OCI-LY1 (cell line): ENCODE results near the gene APC2.

ENCODE experiments used
- H2AFZ ChIP-seq: fragments of 200-600 bp; sonication (generic), shearing (Covaris generic); 2 replicates; pipeline ENCODE4 v1.6.0; 2014; ENCODE audit warnings: antibody characterized with exemption, mild to moderate bottlenecking, low read length
- H3F3A ChIP-seq: fragments of 200-600 bp; sonication (generic), shearing (Covaris generic); 2 replicates; pipeline ENCODE4 v1.6.0; 2014; ENCODE audit warnings: mild to moderate bottlenecking, antibody characterized with exemption, low read length, moderate library complexity; ENCODE audit not compliant: insufficient read depth
- H3K27ac ChIP-seq: fragments of 200-600 bp; sonication (generic); 2 replicates; pipeline ENCODE4 v1.5.1; 2014; ENCODE audit warnings: low read length, mixed run types, mild to moderate bottlenecking, low read depth; ENCODE audit not compliant: poor library complexity, severe bottlenecking
- H3K27me3 ChIP-seq: fragments of 200-600 bp; sonication (generic); 2 replicates; pipeline ENCODE4 v1.6.0; 2014; ENCODE audit warnings: antibody characterized with exemption, mild to moderate bottlenecking, low read length, moderate library complexity; ENCODE audit not compliant: insufficient read depth
- H3K36me3 ChIP-seq: fragments of 200-600 bp; sonication (generic); 2 replicates; pipeline ENCODE4 v1.6.1; 2014; ENCODE audit warnings: mild to moderate bottlenecking, antibody characterized with exemption, low read length, moderate library complexity, mixed read lengths; ENCODE audit not compliant: insufficient read depth
- H3K4me1 ChIP-seq: fragments of 200-600 bp; sonication (generic); 2 replicates; pipeline ENCODE4 v1.5.1; 2014; ENCODE audit warnings: mild to moderate bottlenecking, low read length, moderate library complexity; ENCODE audit not compliant: insufficient read depth, severe bottlenecking
- H3K4me2 ChIP-seq: fragments of 200-600 bp; sonication (generic), shearing (Covaris generic); 2 replicates; pipeline ENCODE4 v1.6.1; 2014; ENCODE audit warnings: low read length
- H3K4me3 ChIP-seq: fragments of 200-600 bp; sonication (generic); 2 replicates; pipeline ENCODE4 v1.5.1; 2014; ENCODE audit warnings: low read length, low read depth, mild to moderate bottlenecking, mixed read lengths; ENCODE audit not compliant: poor library complexity, severe bottlenecking
- H3K79me2 ChIP-seq: fragments of 200-600 bp; shearing (Covaris generic); 2 replicates; pipeline ENCODE4 v1.6.1; 2016; ENCODE audit warnings: mixed run types, low read length, mixed read lengths; ENCODE audit not compliant: insufficient read depth
- H3K9ac ChIP-seq: fragments of 200-600 bp; sonication (generic), shearing (Covaris generic); 2 replicates; pipeline ENCODE4 v1.6.1; 2014; ENCODE audit warnings: mild to moderate bottlenecking, low read length, mixed read lengths
- H3K9me2 ChIP-seq: fragments of 200-600 bp; sonication (generic), shearing (Covaris generic); 2 replicates; pipeline ENCODE4 v1.6.1; 2014; ENCODE audit warnings: low read depth, mild to moderate bottlenecking, low read length, mixed read lengths
- H3K9me3 ChIP-seq: fragments of 200-600 bp; shearing (Covaris generic); 2 replicates; pipeline ENCODE4 v1.6.1; 2014; ENCODE audit warnings: low read length, mixed read lengths
- H4K20me1 ChIP-seq: fragments of 200-600 bp; sonication (generic), shearing (Covaris generic); 2 replicates; pipeline ENCODE4 v1.6.0; 2016; ENCODE audit warnings: mild to moderate bottlenecking, low read length; ENCODE audit not compliant: insufficient read depth
- CTCF ChIP-seq: fragments of 200-600 bp; sonication (generic), shearing (Covaris generic); IDR thresholded peaks from 2 replicates; pipeline ENCODE4 v1.5.1; 2017; ENCODE audit warnings: mild to moderate bottlenecking, antibody characterized with exemption, low read length, moderate library complexity, mixed read lengths
- EZH2 ChIP-seq: fragments of 200-600 bp; sonication (generic), shearing (Covaris generic); IDR thresholded peaks from 2 replicates; pipeline ENCODE4 v1.8.0; 2017; ENCODE audit warnings: borderline replicate concordance, mixed run types, mild to moderate bottlenecking, antibody characterized with exemption, low read length, moderate library complexity, mixed read lengths

APC2 gene

GRCh38 chr19:1471515-1472160, 21.7 kb downstream of the APC2 start:
- Histone ChIP-seq H3F3A (no peaks in the 10 kb centered on the region), H3K27ac (no peak overlapping the region), H3K4me1 (peaks cover 11% of the 10 kb centered on the region), H3K9ac (no peak overlapping the region), H3K9me2 (no peaks in the 10 kb centered on the region), H2AFZ (no peak overlapping the region), H3K27me3 (peaks cover 22% of the 10 kb centered on the region; the same call in 1 of the 2 replicates), H3K4me2 (no peak overlapping the region), H4K20me1 (no peaks in the 10 kb centered on the region), H3K36me3 (peaks cover 13% of the 10 kb centered on the region; the same call in 1 of the 2 replicates), H3K4me3 (no peak overlapping the region), H3K9me3 (no peaks in the 10 kb centered on the region), H3K79me2 (no peaks in the 10 kb centered on the region)
- TF ChIP-seq EZH2 = no peak
- TF ChIP-seq CTCF = no peak; the same call in 1 of the 2 replicates

GRCh38 chr19:1472231-1473084, 22.5 kb downstream of the APC2 start:
- Histone ChIP-seq H3K79me2 (no peaks in the 10 kb centered on the region), H3K4me3 (no peak overlapping the region), H3K36me3 (peaks cover 18% of the 10 kb centered on the region), H4K20me1 (no peaks in the 10 kb centered on the region), H3K4me2 (no peak overlapping the region), H3K9ac (no peak overlapping the region), H3K27me3 (peaks cover 22% of the 10 kb centered on the region; the same call in 1 of the 2 replicates), H3K9me3 (no peaks in the 10 kb centered on the region), H3K4me1 (peaks cover 11% of the 10 kb centered on the region), H3K27ac (no peak overlapping the region), H3K9me2 (no peaks in the 10 kb centered on the region), H3F3A (no peaks in the 10 kb centered on the region), H2AFZ (no peak overlapping the region)
- TF ChIP-seq CTCF (no peak), EZH2 (no peak)

- H2AFZ ChIP-seq = no peak overlapping the region
- H3K27ac ChIP-seq = no peak overlapping the region
- H3K27me3 ChIP-seq = peaks cover 22% of the 10 kb centered on the region; the same call in 1 of the 2 replicates
- H3K79me2 ChIP-seq = no peaks in the 10 kb centered on the region
- no peaks in the 10 kb centered on the region for H3K9me3 ChIP-seq
- no peaks in the 10 kb centered on the region for H3F3A ChIP-seq
- no peaks in the 10 kb centered on the region for H3K9me2 ChIP-seq
- no peak overlapping the region for H3K4me2 ChIP-seq
- no peaks in the 10 kb centered on the region for H4K20me1 ChIP-seq
- H3K9ac ChIP-seq = no peak overlapping the region
- peaks cover 18% of the 10 kb centered on the region for H3K36me3 ChIP-seq
- peaks cover 17% of the 10 kb centered on the region for H3K4me1 ChIP-seq
- no peak overlapping the region for H3K4me3 ChIP-seq
- TF ChIP-seq CTCF (no peak), EZH2 (no peak)
Measured at GRCh38 chr19:1473085-1473851, 23.3 kb downstream of the APC2 start.
